Posterior cingulate gyrus (tissue), 11 donors: Measurements from ENCODE around the gene IRAK1.

Experiments
- DNase-seq, 10 donors: peaks; one replicate each; pipeline versions ENCODE4 v3.0.0 to v3.0.0-alpha.2; 2020 to 2021; ENCODE audit warnings: mixed read lengths in 3 of 10
- intact Hi-C: fragments of 100-400 bp; cut with DNase I; formaldehyde crosslinking; loops from one replicate; pipeline ENCODE4 v1.15.1; 2023

IRAK1 gene

GRCh38 chrX:154022108-154022507 lies 2.4 kb upstream of the IRAK1 start:
- intact Hi-C loops = no loop called here
- no peak for DNase-seq

DNA sequence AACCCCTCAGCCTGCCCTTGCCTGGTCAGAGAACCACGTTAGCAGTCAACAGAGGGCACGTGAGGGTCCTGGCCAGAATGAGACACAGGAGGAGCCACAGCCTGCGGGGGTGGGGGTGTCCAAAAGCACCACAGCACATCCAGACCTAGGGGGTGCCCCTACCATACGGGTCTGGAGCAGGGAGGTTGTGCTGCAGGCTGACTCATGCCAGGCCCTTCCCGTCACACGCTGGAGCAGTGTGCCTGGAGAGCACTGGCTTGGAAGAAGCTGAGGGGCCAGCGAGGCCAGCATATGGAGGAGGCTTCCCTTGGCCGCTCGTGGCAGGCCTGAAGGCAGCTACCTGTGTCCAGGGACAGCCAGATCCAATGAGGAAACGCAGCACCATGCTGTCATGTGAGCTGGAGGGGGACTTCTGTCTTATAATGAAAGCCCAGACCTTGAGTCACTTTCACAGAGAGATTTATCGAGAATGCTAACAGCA lies 1.5 kb upstream of the IRAK1 start:
- intact Hi-C loops = no loop called here
- DNase-seq = no peak

- intact Hi-C loops = no loop called here
- no peak for DNase-seq
Measured at GRCh38 chrX:154020536-154021115, 924 bp upstream of the IRAK1 start.

GRCh38 chrX:154019061-154019621 lies 561 bp downstream of the IRAK1 start:
- DNase-seq = peak in 3 of 10 donors; percentile 6 to 84 (median 82)
- intact Hi-C loops = loop anchor here (10.0 kb wide), 1 partner anchor 76 kb away; the partner anchor contains the start of gene MECP2

DNA sequence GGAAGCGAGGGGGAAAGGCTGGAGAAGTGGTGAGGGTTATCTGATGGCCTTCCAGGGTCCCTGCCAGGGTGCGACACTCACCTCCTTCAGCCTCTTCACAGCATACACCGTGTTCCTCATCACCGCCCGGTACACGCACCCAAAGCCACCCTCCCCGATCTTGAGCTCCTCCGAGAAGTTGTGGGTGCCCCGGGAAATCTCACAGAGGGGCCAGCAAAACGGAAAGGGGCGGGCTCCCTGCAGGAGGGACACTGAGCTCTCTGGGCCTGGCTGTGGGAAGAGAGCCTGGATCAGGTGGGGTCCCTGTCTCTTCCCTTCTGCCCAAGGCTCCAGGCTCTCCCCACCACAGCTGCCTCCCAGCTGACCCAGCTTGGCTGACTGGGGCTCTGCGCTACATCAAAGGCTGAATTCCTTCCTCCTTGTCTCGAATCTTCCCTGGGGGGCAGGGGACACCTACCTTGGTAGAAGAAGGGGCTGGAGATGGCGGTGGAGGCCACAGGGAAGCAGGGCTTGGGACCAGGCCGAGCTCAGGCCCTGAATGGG lies 1.1 kb downstream of the IRAK1 start:
- intact Hi-C loops = loop anchor here (10.0 kb wide), 1 partner anchor 76 kb away; the partner anchor contains the start of gene MECP2
- peak in 2 of 10 donors; percentile 8 to 72 for DNase-seq

DNA sequence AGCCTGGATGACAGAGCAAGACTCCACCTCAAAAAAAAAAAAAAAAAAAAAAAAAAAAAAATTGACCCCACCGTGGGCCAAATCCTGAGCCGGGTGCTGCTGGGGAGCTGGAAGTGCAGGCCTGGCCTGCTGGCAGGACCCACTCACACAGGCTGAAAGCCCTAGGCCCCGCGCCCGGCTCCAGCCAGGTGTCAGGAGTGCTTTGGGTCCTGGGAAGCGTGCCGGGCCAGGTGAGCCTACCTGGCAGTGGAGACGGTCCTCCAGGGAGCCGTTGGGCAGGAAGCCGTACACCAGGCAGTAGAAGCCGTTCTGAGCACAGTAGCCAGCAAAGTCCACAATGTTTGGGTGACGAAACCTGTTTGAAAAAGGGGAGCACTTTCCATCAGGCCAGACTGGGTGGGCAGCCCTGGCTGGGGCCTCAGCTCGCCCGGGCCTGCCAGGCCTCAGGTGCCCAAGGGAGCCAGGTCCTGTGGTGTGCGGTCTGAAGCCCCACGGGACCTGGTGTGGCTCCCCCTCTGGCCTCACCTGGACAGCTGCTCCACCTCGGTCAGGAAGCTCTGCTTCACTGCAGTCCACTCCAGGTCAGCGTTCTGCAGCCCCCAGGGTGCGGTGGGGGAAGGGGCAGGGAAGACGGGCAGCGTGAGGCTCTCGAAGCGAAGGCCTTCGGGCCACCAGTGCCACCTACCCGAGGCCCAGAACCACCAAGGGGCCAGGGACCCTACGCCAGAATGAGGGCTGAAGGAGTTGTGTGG lies 1.8 kb downstream of the IRAK1 start:
- DNase-seq = peak in 2 of 10 donors; percentile 17 to 79

DNA sequence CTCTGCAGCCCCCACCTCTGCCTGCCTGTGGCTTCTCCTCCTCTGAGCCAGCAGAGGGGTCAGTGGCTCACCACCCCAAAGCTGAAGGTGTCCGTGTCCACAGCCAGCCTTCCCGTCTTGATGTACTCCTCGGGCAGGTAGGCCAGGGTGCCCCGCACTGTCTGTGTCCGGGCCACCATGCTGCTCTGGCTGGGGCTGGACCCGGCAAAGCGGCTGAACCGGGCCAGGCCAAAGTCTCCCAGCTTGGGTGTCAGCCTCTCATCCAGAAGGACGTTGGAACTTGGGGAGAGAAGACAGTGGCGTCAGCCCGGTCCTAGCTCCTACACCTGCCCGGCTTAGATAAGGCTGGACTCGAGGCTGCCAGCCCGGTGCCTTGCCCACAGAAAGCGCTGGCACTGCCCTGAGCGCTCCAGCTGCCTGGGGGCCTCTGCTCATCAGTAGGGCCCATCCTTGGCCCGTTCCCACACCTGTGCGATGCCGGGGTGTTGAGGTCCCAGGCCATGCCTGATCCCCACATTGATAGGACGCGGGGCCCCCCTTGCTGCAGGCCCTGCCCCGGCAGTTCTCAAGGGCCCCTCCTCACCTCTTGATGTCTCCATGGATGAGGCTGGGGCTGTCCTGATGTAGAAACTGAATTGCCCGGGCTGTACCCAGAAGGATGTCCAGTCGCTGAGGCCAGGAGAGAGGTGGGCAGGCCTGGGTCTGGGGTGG lies 3.2 kb downstream of the IRAK1 start:
- intact Hi-C loops = loop anchor here (10.0 kb wide), 1 partner anchor 78 kb away; the partner anchor contains the start of gene MECP2
- DNase-seq = peak in 1 of 10 donors; percentile 72

More for the DNA sequence above, 1.8 kb downstream of the IRAK1 start:
- intact Hi-C loops = loop anchor here (10.0 kb wide), 1 partner anchor 77 kb away; the partner anchor contains the start of gene MECP2

DNA sequence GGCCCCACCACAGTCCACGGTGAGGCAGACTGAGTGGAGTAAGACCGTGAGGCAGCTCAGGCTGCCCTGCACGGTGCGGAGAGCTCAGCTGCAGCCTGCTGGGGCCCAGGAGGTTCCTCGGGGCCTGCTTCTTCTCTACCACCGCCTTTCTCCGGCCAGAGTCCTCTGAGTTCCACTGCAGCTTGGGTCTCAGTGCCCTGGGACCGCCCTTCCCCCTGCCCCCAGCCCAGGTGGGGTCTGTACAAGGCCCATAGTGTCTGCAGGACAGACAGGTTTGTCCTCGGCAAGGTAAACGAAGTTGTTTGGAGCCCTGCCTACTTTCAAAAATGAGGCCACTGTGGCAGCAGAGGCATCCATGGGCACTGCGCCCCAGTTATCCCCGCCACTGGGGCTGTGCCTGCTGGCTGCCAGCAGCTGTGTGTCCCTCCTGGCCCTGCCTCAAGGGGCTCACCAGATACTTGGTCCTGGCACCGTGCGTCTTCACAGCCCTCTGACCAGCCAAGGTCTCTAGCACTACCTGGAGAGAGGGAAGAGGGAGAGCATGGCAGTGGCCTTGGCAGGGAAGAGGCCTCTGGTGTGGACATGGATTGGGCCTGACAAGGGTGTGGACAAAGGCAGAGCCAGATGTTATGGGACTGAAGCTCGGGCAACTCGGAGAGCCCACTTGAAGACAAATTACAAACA lies 4.0 kb downstream of the IRAK1 start:
- DNase-seq = peak in 2 of 10 donors; percentile 55 to 77
- intact Hi-C loops = loop anchor here (10.0 kb wide), 1 partner anchor 79 kb away; the partner anchor contains the start of gene MECP2

DNA sequence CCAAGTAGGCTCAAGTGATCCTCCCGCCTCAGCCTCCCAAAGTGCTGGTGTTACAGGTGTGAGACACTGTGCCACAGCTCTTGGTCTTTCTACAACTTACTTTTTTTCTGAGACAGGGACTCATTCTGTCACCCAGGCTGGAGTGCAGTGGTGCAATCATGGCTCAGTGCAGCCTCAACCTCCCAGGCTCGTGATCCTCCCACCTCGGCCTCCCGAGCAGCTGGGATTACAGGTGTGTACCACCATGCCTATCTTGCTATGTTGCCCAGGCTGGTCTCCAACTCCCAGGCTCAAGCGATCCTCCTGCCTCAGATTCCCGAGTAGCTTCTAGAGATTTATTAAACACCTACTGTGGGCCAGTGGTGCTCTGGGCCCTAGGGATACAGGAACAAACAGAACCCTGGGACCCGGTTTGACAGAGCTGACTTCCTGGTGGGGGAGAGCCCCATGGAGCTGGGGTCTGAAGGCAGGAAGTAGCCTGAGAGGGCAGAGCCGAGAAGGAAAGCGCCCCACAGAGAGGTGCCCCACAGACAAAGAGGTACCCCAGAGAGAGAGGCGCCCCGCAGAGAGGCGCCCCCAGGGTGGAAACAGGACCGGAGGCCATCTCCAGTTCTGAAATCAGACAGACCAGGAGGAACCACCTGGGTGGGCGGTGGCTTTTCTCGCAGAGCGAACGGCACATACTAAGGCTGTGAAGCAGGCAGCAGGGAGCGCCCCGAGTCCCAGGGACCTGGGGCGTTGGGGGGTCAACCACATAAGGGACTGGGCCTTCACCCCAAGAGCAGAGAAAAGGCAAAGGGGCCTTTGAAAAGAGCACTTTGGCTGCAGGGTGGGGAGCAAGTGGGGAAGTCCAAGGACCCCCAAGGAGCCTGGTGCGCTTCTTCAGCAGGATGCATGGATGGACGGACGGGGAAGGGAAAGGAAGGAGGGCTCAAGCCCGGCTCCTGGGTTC lies 5.0 kb downstream of the IRAK1 start:
- intact Hi-C loops = loop anchor here (10.0 kb wide), 1 partner anchor 80 kb away; the partner anchor contains the start of gene MECP2
- peak in 2 of 10 donors; percentile 51 to 60 for DNase-seq

- DNase-seq = peak in 6 of 10 donors; percentile 36 to 88 (median 58)
- intact Hi-C loops = loop anchor here (2.0 to 10.0 kb wide), 2 partner anchors 37 to 81 kb away; partner anchors contain the start of gene MECP2
Measured at GRCh38 chrX:154013614-154014360, 5.9 kb downstream of the IRAK1 start.

GRCh38 chrX:154013001-154013421 lies 6.7 kb downstream of the IRAK1 start:
- DNase-seq = peak in 3 of 10 donors; percentile 30 to 78 (median 70)
- intact Hi-C loops = loop anchor here (2.0 to 10.0 kb wide), 2 partner anchors 38 to 82 kb away; partner anchors contain the start of gene MECP2

GRCh38 chrX:154012336-154012991 lies 7.2 kb downstream of the IRAK1 start:
- DNase-seq = peak in 4 of 10 donors; percentile 35 to 87 (median 68)
- intact Hi-C loops = loop anchor here (2.0 to 10.0 kb wide), 2 partner anchors 38 to 82 kb away; partner anchors contain the start of gene MECP2

- intact Hi-C loops = loop anchor here (2.0 to 10.0 kb wide), 2 partner anchors 39 to 83 kb away; partner anchors contain the start of gene MECP2
- peak in 2 of 10 donors; percentile 37 to 70 for DNase-seq
Measured at GRCh38 chrX:154011376-154012335, 8.0 kb downstream of the IRAK1 start.

DNA sequence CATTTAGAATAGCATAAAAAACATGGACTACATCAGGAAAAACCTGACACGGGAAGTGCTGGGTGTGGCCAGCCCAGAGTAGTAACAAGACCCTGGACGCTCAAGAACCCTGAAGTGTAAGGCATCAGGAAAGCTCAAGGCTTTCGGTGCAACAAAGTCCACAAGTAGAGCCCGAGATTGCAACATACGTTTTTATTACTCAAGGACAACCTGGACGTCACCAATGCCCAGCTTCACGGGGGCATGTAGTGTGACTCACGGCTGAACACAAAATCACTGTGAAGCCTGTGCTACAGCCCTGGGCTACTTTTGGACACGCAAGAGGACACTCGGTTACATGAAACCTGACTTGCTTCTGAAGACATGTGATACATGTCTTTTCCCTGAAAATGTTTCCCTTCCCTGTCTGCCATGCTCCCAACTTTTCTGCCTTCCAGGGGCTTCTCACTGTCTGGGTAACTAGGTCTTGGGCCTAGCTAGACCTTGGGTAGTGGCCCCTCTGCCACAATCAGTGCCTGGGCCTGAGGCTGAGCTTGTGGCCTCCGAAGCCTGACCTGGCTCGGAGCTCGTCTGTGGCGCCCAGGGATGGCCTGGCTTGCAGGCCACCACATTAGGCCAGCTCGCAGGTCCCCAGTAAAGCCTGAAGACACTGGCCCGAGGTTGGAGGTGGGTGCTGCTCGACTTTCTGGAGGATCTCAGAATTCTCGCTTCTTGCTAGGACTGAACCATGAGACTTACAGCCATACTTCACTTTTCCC lies 9.2 kb downstream of the IRAK1 start:
- intact Hi-C loops = loop anchor here (10.0 kb wide), 1 partner anchor 84 kb away; the partner anchor contains the start of gene MECP2
- DNase-seq = peak in 2 of 10 donors; percentile 53 to 55

GRCh38 chrX:154008521-154008920 lies 11.2 kb downstream of the IRAK1 start:
- intact Hi-C loops = no loop called here
- DNase-seq = peak in 1 of 10 donors; percentile 14
